HG03565 (cell line): ENCODE data around the gene BBS9.

Experiments
- ATAC-seq: cut with Tn5 transposase; IDR thresholded peaks from one replicate; pipeline ENCODE4 v1.9.1; 2021; ENCODE audit warnings: mild to moderate bottlenecking, moderate library complexity; ENCODE audit not compliant: unreplicated experiment

The BBS9 gene

DNA sequence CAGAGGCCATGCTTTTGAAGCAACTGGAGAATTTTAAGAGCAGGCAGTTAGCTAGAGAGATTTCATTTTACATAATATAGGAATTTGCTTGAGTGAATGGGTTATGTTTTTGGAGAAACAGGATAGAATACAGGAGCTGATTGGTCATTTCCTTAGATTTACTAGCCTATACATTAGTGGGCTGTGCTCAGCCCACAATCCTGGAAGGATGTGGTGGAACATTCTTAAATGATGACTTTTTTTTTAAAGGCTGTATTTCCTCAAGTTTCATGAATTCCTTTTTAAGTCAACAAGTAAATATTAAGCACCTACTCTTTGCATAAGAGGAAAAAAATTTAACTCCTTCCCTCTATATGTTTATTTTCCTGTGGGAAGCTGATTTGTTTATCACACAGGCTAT is 461.6 kb downstream of the BBS9 start:
- ATAC-seq, result no peak

GRCh38 chr7:33591490-33591889 is 462.1 kb downstream of the BBS9 start:
- no peak for ATAC-seq

GRCh38 chr7:33592718-33593117 is 463.4 kb downstream of the BBS9 start:
- ATAC-seq, result no peak

DNA sequence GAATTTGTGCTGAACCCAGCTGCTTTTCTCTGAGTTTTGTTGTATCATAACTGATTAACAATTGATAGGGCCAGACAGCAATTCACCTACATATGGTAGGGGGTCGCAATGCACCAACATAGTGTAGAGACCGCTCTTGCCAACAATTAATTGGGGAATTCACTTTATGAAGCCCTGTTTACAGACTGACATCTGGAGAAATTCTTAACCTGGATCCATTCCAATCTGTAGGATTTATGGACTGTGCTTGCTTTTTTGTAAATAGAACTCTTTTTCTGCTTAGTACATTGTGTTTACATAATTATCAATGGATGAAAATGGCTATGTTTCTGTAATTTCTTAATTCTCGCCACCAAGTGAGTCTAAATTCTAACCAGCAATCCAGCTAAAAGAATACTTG is 464.2 kb downstream of the BBS9 start:
- no peak for ATAC-seq

DNA sequence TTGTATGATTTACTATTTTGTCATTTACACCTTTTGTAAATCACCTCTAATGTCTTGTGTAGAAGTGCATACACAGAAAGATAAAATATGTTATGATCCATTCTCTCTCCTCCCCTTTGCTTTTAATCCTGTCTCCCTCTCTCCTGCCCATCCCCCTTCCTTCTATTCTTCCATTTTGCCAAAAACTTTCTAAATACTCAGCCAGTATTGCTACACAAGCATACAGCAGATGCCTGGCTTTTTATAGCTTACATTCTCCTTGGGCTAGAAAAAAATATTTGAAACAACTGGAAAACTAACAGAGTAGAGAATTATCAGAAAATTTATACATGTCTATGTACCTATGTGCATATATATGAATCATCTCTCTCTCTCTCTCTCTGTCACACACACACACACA is 467.3 kb downstream of the BBS9 start:
- no peak for ATAC-seq

- no peak for ATAC-seq
These were observed 467.8 kb downstream of the BBS9 start for GRCh38 chr7:33597181-33597580.

- ATAC-seq, result no peak
These were observed 471.7 kb downstream of the BBS9 start for GRCh38 chr7:33601101-33601500.

- no peak for ATAC-seq
These were observed 472.5 kb downstream of the BBS9 start for GRCh38 chr7:33601884-33602283.

DNA sequence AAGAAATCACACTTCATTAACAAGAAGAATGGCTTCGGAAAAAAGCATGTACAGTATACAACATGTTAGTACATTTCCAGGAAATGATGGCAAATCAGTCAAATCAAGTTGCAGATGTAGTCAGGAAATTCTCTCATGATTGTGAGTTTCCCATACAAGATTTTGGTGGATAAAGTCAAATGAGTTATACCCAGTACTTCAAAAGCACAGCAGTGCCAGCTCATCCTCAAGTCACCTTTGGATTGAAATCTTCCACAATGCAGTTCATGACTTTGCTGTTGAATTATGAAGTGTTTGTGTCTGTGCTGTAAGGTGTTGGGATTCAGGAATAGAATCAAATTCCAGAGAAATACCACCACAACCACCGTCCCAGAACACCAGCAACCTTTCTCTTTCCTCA is 474.7 kb downstream of the BBS9 start:
- ATAC-seq, result no peak

- ATAC-seq, result no peak
These were observed 481.6 kb downstream of the BBS9 start for GRCh38 chr7:33610918-33611317.

- ATAC-seq, result no peak
These were observed 483.1 kb downstream of the BBS9 start for GRCh38 chr7:33612442-33612841.

GRCh38 chr7:33614357-33615117 is 485.2 kb downstream of the BBS9 start:
- ATAC-seq, result no peak

- no peak for ATAC-seq
These were observed 487.4 kb downstream of the BBS9 start for GRCh38 chr7:33616752-33617151.

DNA sequence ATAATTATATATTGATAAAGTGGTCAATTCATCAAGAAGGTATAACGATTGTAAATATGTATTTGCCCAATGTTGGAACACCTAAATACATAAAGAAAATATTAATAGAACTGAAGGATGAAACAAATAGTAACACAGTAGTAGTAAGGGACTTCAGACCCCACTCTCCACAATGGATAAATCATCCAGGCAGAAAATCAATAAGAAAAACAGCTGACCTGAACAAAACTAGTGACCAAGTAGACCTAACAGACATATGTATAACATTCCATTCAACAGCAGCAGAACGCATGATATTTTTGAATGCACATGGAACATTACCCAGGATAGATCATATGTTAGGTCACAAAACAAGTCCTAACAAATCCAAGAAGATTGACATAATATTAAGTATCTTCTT is 489.9 kb downstream of the BBS9 start:
- no peak for ATAC-seq

DNA sequence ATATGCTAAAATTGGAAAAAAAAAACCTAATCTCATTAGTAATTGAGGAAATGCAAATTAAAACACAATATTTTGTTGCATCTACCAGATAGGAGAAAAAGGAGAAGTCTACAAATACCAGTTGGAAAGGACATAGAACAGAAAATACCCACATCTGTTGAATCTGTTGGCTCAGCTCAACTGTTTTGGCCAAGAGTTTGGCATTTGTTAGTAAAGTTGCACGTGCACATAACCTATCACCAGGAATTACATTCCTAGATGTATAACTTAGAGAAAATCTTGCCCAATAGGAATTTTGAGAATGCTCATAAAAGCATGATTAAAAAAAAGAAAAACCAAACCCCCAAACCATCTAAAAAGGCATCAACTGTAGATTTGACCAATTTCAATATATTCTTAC is 493.9 kb downstream of the BBS9 start:
- ATAC-seq, result no peak

DNA sequence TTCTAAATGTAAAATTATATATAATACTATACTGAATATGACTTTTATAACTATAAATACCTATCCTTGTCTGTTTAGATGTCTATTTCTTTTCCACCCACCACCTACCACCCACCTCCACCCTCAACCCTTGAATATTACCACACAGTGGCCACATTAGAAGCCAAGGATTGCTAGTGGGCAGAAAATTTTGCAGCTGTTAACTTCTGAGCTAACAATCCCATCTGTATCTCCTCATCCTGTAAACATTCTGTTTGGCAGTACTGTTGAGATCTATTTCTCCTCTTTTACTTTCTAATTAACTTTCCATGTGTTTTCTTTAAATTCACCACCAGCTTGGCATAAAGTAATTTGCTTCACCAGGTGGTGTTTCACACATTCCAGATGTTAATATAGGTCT is 494.9 kb downstream of the BBS9 start:
- ATAC-seq, result no peak

DNA sequence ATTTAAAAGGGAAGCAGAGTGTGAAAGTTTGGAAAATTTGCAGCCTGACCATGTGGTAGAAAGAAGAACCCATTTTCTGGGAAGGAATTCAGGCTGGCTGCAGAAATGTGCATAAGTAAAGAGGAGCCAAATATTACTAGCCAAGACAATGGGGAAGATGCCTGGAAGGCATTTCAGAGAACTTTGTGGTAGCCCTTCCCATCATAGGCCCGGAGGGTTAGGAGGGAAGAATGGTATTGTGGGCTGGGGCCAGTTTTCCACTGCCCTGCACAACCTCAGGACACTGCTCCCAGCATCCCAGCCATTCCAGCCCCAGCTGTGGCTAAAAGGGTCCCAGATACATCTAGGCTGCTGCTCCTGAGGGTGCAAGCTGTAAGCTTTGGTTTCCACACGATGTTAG is 497.5 kb downstream of the BBS9 start:
- ATAC-seq, result no peak

- no peak for ATAC-seq
These were observed 498.4 kb downstream of the BBS9 start for GRCh38 chr7:33627741-33628140.

- ATAC-seq, result no peak
These were observed 499.5 kb downstream of the BBS9 start for GRCh38 chr7:33628894-33629293.

GRCh38 chr7:33630359-33630758 is 501.0 kb downstream of the BBS9 start:
- ATAC-seq, result no peak

GRCh38 chr7:33632322-33632721 is 503.0 kb downstream of the BBS9 start:
- ATAC-seq, result no peak

DNA sequence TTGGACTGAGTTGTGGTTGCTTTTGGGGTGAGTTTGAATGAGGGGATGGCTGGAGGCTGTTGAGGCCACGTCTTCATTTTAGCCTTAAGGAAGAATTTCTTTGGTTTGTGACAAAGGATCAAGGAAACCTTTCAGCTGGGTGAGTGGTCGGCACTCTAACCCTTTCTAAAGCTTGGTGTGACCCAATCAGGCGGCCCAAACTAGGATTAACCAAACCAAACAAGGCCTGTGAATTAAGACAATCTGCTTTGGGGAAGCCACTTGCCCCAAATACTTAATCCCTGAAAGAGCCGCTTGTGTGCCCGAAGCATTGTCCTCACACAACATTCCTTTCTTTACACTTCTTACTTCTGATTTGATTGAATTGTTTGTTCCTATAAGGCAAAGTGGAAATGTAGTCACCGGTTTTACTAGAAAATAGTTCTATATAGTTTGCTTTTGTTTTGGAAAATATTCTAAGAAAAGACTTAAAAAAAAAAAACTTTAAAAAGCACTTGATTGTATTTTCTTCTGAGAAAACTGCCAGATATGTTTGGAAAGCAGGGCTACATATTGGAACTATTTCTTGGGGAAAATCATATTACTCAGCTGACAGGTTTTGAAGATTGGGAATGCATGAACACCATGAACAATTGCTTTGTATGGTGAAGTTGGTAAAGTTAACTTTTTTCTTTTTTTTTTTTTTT is 503.6 kb downstream of the BBS9 start:
- ATAC-seq, result no peak

DNA sequence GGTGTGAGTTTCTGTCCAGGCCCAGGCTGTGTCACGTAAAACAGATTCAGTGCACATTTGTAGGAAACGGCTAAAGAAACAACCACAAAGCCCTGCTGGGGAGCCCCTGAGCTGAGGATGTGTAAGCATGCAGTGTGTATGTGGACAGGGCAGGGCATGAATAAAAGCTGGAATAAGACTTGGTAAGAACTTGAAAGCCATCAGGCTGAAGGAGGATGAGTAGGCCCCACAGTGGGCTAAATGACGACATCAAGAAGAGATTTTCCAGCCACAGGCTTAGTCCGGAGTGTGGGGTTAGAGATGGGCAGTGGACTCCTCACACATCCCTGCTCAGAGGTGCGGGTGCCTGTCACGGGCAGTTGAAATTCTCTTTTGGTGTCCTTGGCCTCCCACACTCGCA is 505.2 kb downstream of the BBS9 start:
- ATAC-seq, result no peak
